Superior temporal gyrus (tissue), 1 donor: ENCODE data around the gene LRP5.
"Not testable (repeated sequence)": the region's sequence is repeated elsewhere in the genome, so short reads cannot be mapped to it uniquely, and the experiment has no call there.

Source experiments
- DNase-seq: peaks from one replicate; pipeline ENCODE4 v3.0.0-alpha.2; 2016; ENCODE audit errors: extremely low spot score

LRP5 gene

GRCh38 chr11:68282141-68282860 lies 30.1 kb upstream of the LRP5 start:
- DNase-seq = no peak

DNA sequence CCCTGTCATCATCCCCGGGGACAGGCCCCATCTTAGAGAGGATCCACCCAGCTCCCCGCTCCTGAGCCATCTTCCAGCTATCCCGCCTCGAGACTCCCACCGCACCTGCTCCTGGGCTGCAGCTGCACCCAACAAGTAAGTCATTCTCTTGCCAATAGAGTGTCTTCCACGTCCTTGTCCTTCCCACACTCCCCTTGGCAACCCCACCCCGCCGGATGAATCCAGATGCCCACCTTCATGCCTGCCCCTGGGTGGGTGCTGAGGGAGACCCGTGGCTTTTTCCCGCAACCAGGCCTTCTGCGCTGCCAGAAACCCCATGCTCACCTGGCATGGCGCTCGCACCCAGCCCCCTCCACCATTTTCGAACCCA lies 29.5 kb upstream of the LRP5 start:
- DNase-seq = no peak

DNA sequence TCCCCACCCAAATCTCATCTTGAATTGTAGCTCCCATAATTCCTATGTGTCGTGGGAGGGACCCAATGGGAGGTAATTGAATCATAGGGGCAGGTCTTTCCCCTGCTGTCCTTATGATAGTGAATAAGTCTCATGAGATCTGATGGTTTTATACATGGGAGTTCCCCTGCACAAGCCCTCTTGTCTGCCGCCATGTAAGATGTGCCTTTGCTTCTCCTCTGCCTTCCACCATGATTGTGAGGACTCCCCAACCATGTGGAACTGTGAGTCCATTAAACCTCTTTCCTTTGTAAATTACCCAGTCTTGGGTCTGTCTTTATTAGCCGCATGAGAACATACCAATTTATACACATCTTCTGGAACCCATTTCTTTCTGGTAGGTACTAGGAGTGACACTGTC lies 27.8 kb upstream of the LRP5 start:
- DNase-seq = not testable (repeated sequence)

DNA sequence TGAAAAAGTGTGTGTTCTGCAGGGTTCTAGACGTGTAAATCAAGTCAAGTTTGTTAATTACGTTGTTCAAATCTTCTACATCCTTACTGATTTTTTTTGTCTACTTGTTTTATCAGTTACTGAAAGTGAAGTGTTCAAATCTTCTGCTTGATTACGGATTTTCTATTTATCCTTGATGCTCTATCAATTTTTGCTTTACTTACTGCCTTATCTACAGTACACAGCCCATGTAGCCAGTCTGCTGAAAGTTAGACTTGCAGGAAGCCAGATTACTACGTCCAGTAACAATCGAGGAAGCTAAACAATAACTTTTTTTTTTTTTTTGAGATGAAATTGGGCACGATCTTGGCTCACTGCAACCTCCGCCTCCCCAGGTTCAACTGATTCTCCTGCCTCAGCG lies 25.0 kb upstream of the LRP5 start:
- no peak for DNase-seq

GRCh38 chr11:68289456-68289855 lies 22.9 kb upstream of the LRP5 start:
- no peak for DNase-seq

DNA sequence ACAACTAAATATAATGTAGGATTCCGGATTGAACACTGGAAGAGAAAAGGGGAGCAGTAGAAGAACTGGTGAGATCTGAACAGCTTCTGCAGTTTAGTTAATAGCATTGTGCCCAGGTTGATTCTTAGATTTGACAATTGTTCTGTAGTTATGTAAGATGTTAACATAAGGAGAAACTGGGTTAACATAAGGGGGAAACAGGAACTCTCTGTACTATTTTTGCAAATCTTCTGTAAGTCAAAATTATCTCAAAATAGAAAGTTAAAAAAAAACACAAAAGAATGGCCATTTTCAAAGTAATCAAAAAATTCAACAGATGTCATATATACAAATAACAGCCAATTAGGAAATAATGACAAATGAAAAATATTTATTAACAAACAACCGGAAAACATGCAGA lies 18.7 kb upstream of the LRP5 start:
- DNase-seq = no peak

- DNase-seq = no peak
Measured at GRCh38 chr11:68295271-68295670, 17.1 kb upstream of the LRP5 start.

GRCh38 chr11:68295940-68296339 lies 16.5 kb upstream of the LRP5 start:
- DNase-seq = no peak

- DNase-seq = no peak
Measured at GRCh38 chr11:68296344-68297051, 15.9 kb upstream of the LRP5 start.

DNA sequence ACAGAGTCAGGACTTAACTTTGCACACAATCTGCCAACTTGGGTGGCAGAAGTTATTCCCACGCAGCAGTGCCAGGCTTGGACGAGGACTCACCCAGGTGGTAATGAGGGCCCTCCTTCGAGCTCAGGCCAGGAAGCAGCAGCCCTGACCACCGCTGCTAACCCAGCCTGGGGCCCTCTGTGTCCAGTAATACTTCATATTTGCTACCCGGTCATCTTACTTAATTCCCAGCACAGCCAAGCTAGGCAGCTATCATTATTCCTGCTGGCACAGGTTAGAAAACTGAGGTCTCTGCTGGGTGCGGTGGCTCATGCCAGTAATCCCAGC lies 15.4 kb upstream of the LRP5 start:
- DNase-seq = no peak

DNA sequence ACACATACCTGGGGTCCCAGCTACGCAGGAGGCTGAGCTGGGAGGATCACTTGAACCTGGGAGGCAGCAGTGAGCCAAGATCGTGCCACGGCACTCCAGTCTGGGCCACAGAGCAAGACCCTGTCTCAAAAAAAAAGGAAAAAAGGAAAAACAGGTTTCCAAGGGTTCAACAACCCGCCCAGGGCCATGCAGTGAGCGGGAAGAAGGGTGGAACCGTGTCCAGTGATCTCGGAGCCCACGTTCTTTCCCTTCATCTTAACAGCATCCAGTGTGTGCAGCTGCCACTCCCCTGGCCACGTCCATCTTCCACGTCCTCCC lies 14.9 kb upstream of the LRP5 start:
- DNase-seq = no peak

GRCh38 chr11:68297812-68298658 lies 14.4 kb upstream of the LRP5 start:
- DNase-seq = peak; percentile 79

DNA sequence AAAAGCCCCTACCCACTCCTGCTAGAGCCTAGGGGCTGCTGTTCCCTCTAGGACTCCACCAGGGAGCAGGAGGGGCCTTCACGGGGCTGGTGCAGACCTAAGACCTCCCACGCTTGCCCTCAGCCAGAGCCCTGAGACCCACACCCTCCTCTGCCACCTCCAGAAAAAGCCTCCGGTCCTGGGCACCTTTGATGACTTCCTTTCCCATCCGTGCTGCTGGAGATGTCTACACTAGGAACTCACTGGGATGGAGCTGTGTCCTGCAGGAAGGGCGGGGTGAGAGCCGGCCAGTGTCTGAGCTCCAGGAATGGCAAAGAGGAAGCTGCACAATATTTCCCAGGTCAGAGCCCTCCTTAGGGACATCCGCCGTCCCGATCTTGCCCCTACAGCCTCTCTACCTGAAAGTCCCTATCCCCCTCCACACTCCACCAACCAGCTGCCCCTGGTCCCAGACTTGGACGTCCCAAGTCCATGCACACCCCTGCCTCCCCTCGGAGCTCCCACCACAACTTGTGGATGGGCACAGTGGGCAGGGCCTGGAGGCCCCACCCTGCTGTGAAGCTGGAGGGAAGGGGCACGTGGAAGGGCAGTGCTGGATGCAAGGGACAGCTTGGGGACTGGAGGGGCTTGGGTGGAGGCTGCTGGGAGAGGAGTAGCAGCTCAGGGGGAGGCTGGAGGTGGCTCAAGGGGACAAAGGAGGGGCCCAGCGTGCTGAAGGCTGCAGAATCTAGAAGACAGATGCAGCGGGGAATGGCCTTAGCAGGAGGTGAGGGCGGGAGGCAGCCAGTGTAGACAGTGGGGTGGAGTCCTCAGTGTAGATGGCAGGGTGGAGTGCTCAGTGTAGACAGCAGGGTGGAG lies 13.5 kb upstream of the LRP5 start:
- DNase-seq = no peak

DNA sequence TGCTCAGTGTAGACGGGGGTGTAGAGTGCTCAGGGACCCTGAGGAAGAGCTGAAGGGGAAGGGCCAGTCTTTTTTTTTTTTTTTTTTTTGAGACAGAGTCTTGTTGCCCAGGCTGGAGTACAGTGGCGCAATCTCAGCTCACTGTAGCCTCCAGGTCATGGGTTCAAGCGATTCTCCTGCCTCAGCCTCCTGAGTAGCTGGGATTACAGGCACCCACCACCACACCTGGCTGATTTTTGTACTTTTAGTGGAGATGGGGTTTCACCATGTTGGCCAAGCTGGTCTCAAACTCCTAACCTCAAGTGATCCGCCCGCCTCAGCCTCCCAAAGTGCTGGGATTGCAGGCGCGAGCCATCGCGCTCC lies 12.9 kb upstream of the LRP5 start:
- DNase-seq = not testable (repeated sequence)

GRCh38 chr11:68300076-68300830 lies 12.1 kb upstream of the LRP5 start:
- no peak for DNase-seq

- DNase-seq = no peak
Measured at GRCh38 chr11:68302256-68302655, 10.1 kb upstream of the LRP5 start.

DNA sequence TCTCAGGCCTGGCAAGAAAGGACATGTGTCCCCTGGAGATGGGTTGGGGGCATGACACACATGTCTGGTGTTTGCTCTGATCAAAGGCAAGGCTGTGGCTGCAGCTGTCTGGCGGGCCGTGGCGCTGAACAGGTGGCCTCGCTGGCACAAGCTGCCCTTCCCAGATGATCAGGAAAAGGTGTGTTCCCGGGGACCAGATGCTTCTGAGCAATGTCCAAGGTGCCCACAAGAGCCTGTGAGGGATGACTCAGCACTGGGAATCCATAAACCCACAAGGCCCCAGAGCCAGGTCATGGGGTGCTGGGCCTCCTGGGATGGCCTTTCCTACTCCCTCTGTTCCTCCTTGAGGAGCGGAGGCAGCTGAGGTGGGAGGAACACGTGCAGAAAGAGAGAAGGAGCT lies 9.7 kb upstream of the LRP5 start:
- no peak for DNase-seq

DNA sequence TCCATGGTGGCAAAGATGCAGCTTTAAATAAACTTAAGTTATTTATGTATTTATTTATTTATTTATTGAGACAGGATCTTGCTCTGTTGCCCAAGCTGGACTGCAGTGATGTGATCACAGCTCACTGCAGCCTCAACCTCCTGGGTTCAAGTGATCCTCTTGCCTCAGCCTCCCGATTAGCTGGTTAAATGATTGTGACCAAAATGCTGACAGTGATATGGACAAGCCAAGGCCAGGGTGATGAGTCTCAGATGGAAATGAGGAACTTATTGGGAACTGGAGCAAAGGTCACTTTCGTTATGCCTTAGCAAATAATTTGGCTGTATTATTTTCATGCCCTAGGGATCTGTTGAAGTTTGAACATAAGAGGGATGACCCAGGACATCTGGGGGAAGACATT lies 9.3 kb upstream of the LRP5 start:
- no peak for DNase-seq

- no peak for DNase-seq
Measured at GRCh38 chr11:68303982-68304780, 8.2 kb upstream of the LRP5 start.

DNA sequence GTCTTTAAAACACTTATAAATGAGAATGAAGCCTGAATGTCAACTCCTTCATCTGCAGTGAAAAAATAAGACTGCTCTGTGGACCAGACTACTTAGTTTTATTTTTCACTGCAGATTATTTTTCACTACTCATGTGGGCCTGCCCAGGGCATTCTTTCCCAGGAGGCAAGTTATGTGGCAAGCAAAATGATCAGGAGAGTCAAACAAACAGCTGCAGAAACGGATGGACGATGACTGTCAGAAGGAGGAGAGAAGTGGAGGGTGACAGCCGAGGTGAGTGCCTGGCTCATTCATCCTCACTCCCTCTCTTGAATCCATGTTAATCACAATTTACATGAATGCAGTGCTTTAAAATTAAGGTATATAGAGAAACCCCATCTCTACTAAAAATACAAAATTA lies 5.8 kb upstream of the LRP5 start:
- no peak for DNase-seq

DNA sequence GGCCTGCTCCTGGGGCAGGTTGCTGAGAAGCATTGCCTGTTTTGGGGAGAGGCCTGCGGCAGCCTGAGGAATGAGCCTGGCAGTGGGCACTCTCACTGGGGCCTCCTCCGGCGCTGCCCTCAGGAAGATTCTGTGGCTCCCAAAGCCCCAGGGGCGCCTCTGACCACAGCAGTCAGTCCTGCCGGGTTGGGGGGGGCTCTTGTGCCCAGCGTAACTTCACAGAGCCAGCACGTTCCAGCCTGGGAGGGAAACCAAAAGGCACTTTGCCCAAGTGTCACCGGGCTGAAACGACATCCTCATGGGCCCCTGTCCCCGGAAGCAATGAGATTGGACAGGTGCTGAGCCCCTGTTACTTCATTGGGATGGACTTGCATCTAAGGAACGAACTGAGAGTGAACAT lies 4.3 kb upstream of the LRP5 start:
- no peak for DNase-seq
